ENCODE results near the gene GTPBP6.

GTPBP6 gene

GRCh38 chrX:313546-313945, 5.0 kb downstream of the GTPBP6 start:
- TF ChIP-seq, protein P1, sequence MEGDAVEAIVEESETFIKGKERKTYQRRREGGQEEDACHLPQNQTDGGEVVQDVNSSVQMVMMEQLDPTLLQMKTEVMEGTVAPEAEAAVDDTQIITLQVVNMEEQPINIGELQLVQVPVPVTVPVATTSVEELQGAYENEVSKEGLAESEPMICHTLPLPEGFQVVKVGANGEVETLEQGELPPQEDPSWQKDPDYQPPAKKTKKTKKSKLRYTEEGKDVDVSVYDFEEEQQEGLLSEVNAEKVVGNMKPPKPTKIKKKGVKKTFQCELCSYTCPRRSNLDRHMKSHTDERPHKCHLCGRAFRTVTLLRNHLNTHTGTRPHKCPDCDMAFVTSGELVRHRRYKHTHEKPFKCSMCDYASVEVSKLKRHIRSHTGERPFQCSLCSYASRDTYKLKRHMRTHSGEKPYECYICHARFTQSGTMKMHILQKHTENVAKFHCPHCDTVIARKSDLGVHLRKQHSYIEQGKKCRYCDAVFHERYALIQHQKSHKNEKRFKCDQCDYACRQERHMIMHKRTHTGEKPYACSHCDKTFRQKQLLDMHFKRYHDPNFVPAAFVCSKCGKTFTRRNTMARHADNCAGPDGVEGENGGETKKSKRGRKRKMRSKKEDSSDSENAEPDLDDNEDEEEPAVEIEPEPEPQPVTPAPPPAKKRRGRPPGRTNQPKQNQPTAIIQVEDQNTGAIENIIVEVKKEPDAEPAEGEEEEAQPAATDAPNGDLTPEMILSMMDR (conservative IDR thresholded peaks at IDR 0.05; ENCODE audit: low read depth, low read length) = no peak
- no peaks in the 10 kb centered on the region for H4K20me1 ChIP-seq (ENCODE audit: insufficient read depth)
- no peaks in the 10 kb centered on the region for H3K79me2 ChIP-seq (ENCODE audit: insufficient read depth, low read depth)
- no peak overlapping the region for H3K27ac ChIP-seq
- no peak overlapping the region for H2AFZ ChIP-seq (ENCODE audit: low read depth)
- no peaks in the 10 kb centered on the region for H3K27me3 ChIP-seq (ENCODE audit: insufficient read depth, low read depth)
- no peak overlapping the region for H3K4me2 ChIP-seq
- no peaks in the 10 kb centered on the region for H3K36me3 ChIP-seq (ENCODE audit: insufficient read depth)
- no peak overlapping the region for H3K4me3 ChIP-seq (IDR thresholded peaks at IDR 0.05; ENCODE audit: insufficient read depth, low read depth, low read length)
- no peaks in the 10 kb centered on the region for H3K4me1 ChIP-seq (ENCODE audit: low read depth, poor library complexity, severe bottlenecking)
- H3K9ac ChIP-seq = no peak overlapping the region

GRCh38 chrX:312621-313331, 5.8 kb downstream of the GTPBP6 start:
- H3K79me2 ChIP-seq (ENCODE audit: insufficient read depth, low read depth) = no peaks in the 10 kb centered on the region
- TF ChIP-seq, protein P1 (conservative IDR thresholded peaks at IDR 0.05; ENCODE audit: low read depth, low read length) = no peak
- no peak overlapping the region for H3K4me3 ChIP-seq (IDR thresholded peaks at IDR 0.05; ENCODE audit: insufficient read depth, low read depth, low read length)
- H3K36me3 ChIP-seq (ENCODE audit: insufficient read depth) = no peaks in the 10 kb centered on the region
- no peaks in the 10 kb centered on the region for H3K27me3 ChIP-seq (ENCODE audit: insufficient read depth, low read depth)
- H3K27ac ChIP-seq = no peak overlapping the region
- no peak overlapping the region for H3K4me2 ChIP-seq
- H3K9ac ChIP-seq = no peak overlapping the region
- no peaks in the 10 kb centered on the region for H4K20me1 ChIP-seq (ENCODE audit: insufficient read depth)
- H2AFZ ChIP-seq (ENCODE audit: low read depth) = no peak overlapping the region
- no peaks in the 10 kb centered on the region for H3K4me1 ChIP-seq (ENCODE audit: low read depth, poor library complexity, severe bottlenecking)

GRCh38 chrX:311156-312129, 7.2 kb downstream of the GTPBP6 start:
- Histone ChIP-seq H3K27ac (no peak overlapping the region), H3K27me3 (ENCODE audit: insufficient read depth, low read depth) (no peaks in the 10 kb centered on the region), H4K20me1 (ENCODE audit: insufficient read depth) (no peaks in the 10 kb centered on the region), H2AFZ (ENCODE audit: low read depth) (no peak overlapping the region), H3K4me1 (ENCODE audit: low read depth, poor library complexity, severe bottlenecking) (no peaks in the 10 kb centered on the region), H3K4me3 (IDR thresholded peaks at IDR 0.05; ENCODE audit: insufficient read depth, low read depth, low read length) (no peak overlapping the region), H3K79me2 (ENCODE audit: insufficient read depth, low read depth) (no peaks in the 10 kb centered on the region), H3K36me3 (ENCODE audit: insufficient read depth) (no peaks in the 10 kb centered on the region), H3K4me2 (no peak overlapping the region), H3K9ac (no peak overlapping the region)
- TF ChIP-seq, protein P1 (conservative IDR thresholded peaks at IDR 0.05; ENCODE audit: low read depth, low read length) = no peak

GRCh38 chrX:310621-311155, 7.9 kb downstream of the GTPBP6 start:
- Histone ChIP-seq H2AFZ (ENCODE audit: low read depth) (no peak overlapping the region), H3K79me2 (ENCODE audit: insufficient read depth, low read depth) (no peaks in the 10 kb centered on the region), H4K20me1 (ENCODE audit: insufficient read depth) (no peaks in the 10 kb centered on the region), H3K4me2 (no peak overlapping the region), H3K27ac (no peak overlapping the region), H3K27me3 (ENCODE audit: insufficient read depth, low read depth) (no peaks in the 10 kb centered on the region), H3K4me1 (ENCODE audit: low read depth, poor library complexity, severe bottlenecking) (no peaks in the 10 kb centered on the region), H3K4me3 (IDR thresholded peaks at IDR 0.05; ENCODE audit: insufficient read depth, low read depth, low read length) (no peak overlapping the region), H3K36me3 (ENCODE audit: insufficient read depth) (no peaks in the 10 kb centered on the region), H3K9ac (no peak overlapping the region)
- TF ChIP-seq, protein P1 (conservative IDR thresholded peaks at IDR 0.05; ENCODE audit: low read depth, low read length) = no peak
